ENCODE measurements around the gene CCDC188. TPM values are rescaled to one million over a fixed set of nuclear protein-coding genes. Genes with fewer than 3 reads are reported as not detected.

The CCDC188 gene
- total and polyA plus RNA-seq, 2 donors (not counting 1 experiment from before 2014, with no cell fraction given), result not detected

GRCh38 chr22:20145832-20146223 lies 5.0 kb downstream of the CCDC188 start:
- Histone ChIP-seq H3K9ac (ENCODE audit: low read length) (no peak overlapping the region), H3K9me3 (ENCODE audit: control extremely low read depth in 1 of 3, control insufficient read depth in 2 of 3, insufficient read depth in 1 of 3, low read length in 2 of 3) (no peaks in the 10 kb centered on the region), H2AFZ (ENCODE audit: insufficient read depth, low read depth, low read length, poor library complexity, severe bottlenecking) (no peak overlapping the region), H4K20me1 (ENCODE audit: control insufficient read depth, insufficient read depth, low read length, poor library complexity, severe bottlenecking) (no peaks in the 10 kb centered on the region), H3K27ac (ENCODE audit: low read length in 2 of 2) (no peak overlapping the region), H3K79me2 (ENCODE audit: control insufficient read depth, insufficient read depth, low read length) (no peaks in the 10 kb centered on the region), H3K4me3 (ENCODE audit: control extremely low read depth in 1 of 5, extremely low read depth in 1 of 5, insufficient read depth in 1 of 5, low read depth in 2 of 5, low read length in 4 of 5) (no peak overlapping the region), H3K27me3 (replicated peaks in 1 of 4; ENCODE audit: control extremely low read depth in 1 of 4, control insufficient read depth in 3 of 4, insufficient read depth in 4 of 4, low read length in 3 of 4) (no peaks in the 10 kb centered on the region), H3K36me3 (replicated peaks in 1 of 2; ENCODE audit: control extremely low read depth in 1 of 2, control insufficient read depth in 1 of 2, extremely low read depth in 1 of 2, insufficient read depth in 2 of 2, low read length in 1 of 2) (no peaks in the 10 kb centered on the region), H3K4me1 (ENCODE audit: control insufficient read depth in 2 of 2, insufficient read depth in 2 of 2, low read length in 2 of 2) (peaks cover 0 to 3% of the 10 kb centered on the region in 2 donors), H3K4me2 (replicated peaks; ENCODE audit: low read depth, low read length, poor library complexity, severe bottlenecking) (no peak overlapping the region)
- intact Hi-C loops (cut with micrococcal nuclease), result no loop called here
- no peak for ATAC-seq (ENCODE audit: low read depth)
- no peak for DNase-seq
- Mint-ChIP-seq H3K27ac (no peak overlapping the region), H3K9me3 (ENCODE audit: insufficient read depth) (no peaks in the 10 kb centered on the region), H3K27me3 (no peaks in the 10 kb centered on the region), H3K4me3 (no peak overlapping the region), H3K4me1 (peaks cover 4% of the 10 kb centered on the region)
- POLR2A ChIA-PET, result no interaction called here
- 96% methylated on average over 20 of the region's 21 CpGs for WGBS (ENCODE audit: insufficient coverage)
- CTCF ChIA-PET, result interaction anchor here (2.3 kb wide), 1 partner anchor 11 kb away, joined by 6 read pairs; no protein-coding TSS in a partner anchor
- no peak for TF ChIP-seq CTCF (IDR thresholded peaks at IDR 0.05)
- TF ChIP-seq EZH2 (IDR thresholded peaks at IDR 0.05; ENCODE audit: borderline replicate concordance, insufficient read depth, low read depth, low read length, poor library complexity, severe bottlenecking), result no peak

- ATAC-seq (ENCODE audit: low read depth), result no peak
- H3K27ac ChIP-seq (ENCODE audit: low read length in 2 of 2), result no peak overlapping the region
- intact Hi-C loops (cut with micrococcal nuclease), result no loop called here
- no peaks in the 10 kb centered on the region for H3K27me3 ChIP-seq (replicated peaks in 1 of 4; ENCODE audit: control extremely low read depth in 1 of 4, control insufficient read depth in 3 of 4, insufficient read depth in 4 of 4, low read length in 3 of 4)
- no peaks in the 10 kb centered on the region for H3K9me3 Mint-ChIP-seq (ENCODE audit: insufficient read depth)
- H3K4me1 Mint-ChIP-seq, result peaks cover 4% of the 10 kb centered on the region
- no peak overlapping the region for H2AFZ ChIP-seq (ENCODE audit: insufficient read depth, low read depth, low read length, poor library complexity, severe bottlenecking)
- H3K9me3 ChIP-seq (ENCODE audit: control extremely low read depth in 1 of 3, control insufficient read depth in 2 of 3, insufficient read depth in 1 of 3, low read length in 2 of 3), result no peaks in the 10 kb centered on the region
- TF ChIP-seq CTCF (IDR thresholded peaks at IDR 0.05) (no peak), EZH2 (IDR thresholded peaks at IDR 0.05; ENCODE audit: borderline replicate concordance, insufficient read depth, low read depth, low read length, poor library complexity, severe bottlenecking) (no peak)
- H3K36me3 ChIP-seq (replicated peaks in 1 of 2; ENCODE audit: control extremely low read depth in 1 of 2, control insufficient read depth in 1 of 2, extremely low read depth in 1 of 2, insufficient read depth in 2 of 2, low read length in 1 of 2), result no peaks in the 10 kb centered on the region
- H3K4me2 ChIP-seq (replicated peaks; ENCODE audit: low read depth, low read length, poor library complexity, severe bottlenecking), result no peak overlapping the region
- POLR2A ChIA-PET, result no interaction called here
- H3K4me3 ChIP-seq (ENCODE audit: control extremely low read depth in 1 of 5, extremely low read depth in 1 of 5, insufficient read depth in 1 of 5, low read depth in 2 of 5, low read length in 4 of 5), result no peak overlapping the region
- H3K27me3 Mint-ChIP-seq, result no peaks in the 10 kb centered on the region
- peaks cover 0 to 3% of the 10 kb centered on the region in 2 donors for H3K4me1 ChIP-seq (ENCODE audit: control insufficient read depth in 2 of 2, insufficient read depth in 2 of 2, low read length in 2 of 2)
- peaks cover 1% of the 10 kb centered on the region for H3K79me2 ChIP-seq (ENCODE audit: control insufficient read depth, insufficient read depth, low read length)
- WGBS (ENCODE audit: insufficient coverage), result 96% methylated on average over 22 of the region's 22 CpGs
- CTCF ChIA-PET, result interaction anchor here (2.3 kb wide), 1 partner anchor 12 kb away, joined by 6 read pairs; no protein-coding TSS in a partner anchor
- no peak overlapping the region for H3K27ac Mint-ChIP-seq
- H3K4me3 Mint-ChIP-seq, result no peak overlapping the region
- H3K9ac ChIP-seq (ENCODE audit: low read length), result no peak overlapping the region
- DNase-seq, result no peak
- H4K20me1 ChIP-seq (ENCODE audit: control insufficient read depth, insufficient read depth, low read length, poor library complexity, severe bottlenecking), result no peaks in the 10 kb centered on the region
Observed at GRCh38 chr22:20145206-20145831, 5.5 kb downstream of the CCDC188 start.
